HEK293 (cell line): ENCODE results near the gene ACTN4.

Experiments
- KLF16 ChIP-seq: fragments of 450-650 bp; formaldehyde crosslinking; IDR thresholded peaks from 2 replicates; pipeline ENCODE4 v1.5.1; 2017; ENCODE audit warnings: missing biosample characterization, missing genetic modification characterization
- SP2 ChIP-seq: fragments of 450-650 bp; formaldehyde crosslinking; IDR thresholded peaks from 2 replicates; pipeline ENCODE4 v1.5.1; 2016; ENCODE audit warnings: missing biosample characterization, missing genetic modification characterization
- ZBTB7A ChIP-seq: fragments of 450-650 bp; formaldehyde crosslinking; IDR thresholded peaks from 2 replicates; pipeline ENCODE4 v1.5.1; 2016; ENCODE audit warnings: low read depth, missing biosample characterization, missing genetic modification characterization
- ZNF654 ChIP-seq: fragments of 450-650 bp; formaldehyde crosslinking; IDR thresholded peaks from 2 replicates; pipeline ENCODE4 v1.5.1; 2016; ENCODE audit warnings: low read depth, missing biosample characterization, missing genetic modification characterization
- ZNF785 ChIP-seq: fragments of 450-650 bp; formaldehyde crosslinking; IDR thresholded peaks from 2 replicates; pipeline ENCODE4 v1.5.1; 2016; ENCODE audit warnings: missing biosample characterization, missing genetic modification characterization
- TF ChIP-seq, protein P1 (sequence below): fragments of 450-650 bp; IDR thresholded peaks from 2 replicates; pipeline ENCODE4 v1.5.1; 2018; ENCODE audit warnings: missing biosample characterization, mild to moderate bottlenecking, missing genetic modification characterization
- TF ChIP-seq, protein P2 (sequence below): fragments of 450-650 bp; formaldehyde crosslinking; IDR thresholded peaks from 2 replicates; pipeline ENCODE4 v1.5.1; 2016; ENCODE audit warnings: missing biosample characterization, missing genetic modification characterization
- TF ChIP-seq, protein P3 (sequence below): fragments of 450-650 bp; formaldehyde crosslinking; IDR thresholded peaks from 2 replicates; pipeline ENCODE4 v1.5.1; 2016; ENCODE audit warnings: missing biosample characterization, missing genetic modification characterization
- TF ChIP-seq, protein P4 (sequence below): fragments of 450-650 bp; formaldehyde crosslinking; conservative IDR thresholded peaks from 2 replicates; pipeline ENCODE4 v1.5.1; 2016; ENCODE audit warnings: low read depth, missing biosample characterization, missing genetic modification characterization
- TF ChIP-seq, protein P5 (sequence below): fragments of 450-650 bp; formaldehyde crosslinking; IDR thresholded peaks from 2 replicates; pipeline ENCODE4 v1.5.1; 2016; ENCODE audit warnings: missing biosample characterization, missing genetic modification characterization

DNA sequence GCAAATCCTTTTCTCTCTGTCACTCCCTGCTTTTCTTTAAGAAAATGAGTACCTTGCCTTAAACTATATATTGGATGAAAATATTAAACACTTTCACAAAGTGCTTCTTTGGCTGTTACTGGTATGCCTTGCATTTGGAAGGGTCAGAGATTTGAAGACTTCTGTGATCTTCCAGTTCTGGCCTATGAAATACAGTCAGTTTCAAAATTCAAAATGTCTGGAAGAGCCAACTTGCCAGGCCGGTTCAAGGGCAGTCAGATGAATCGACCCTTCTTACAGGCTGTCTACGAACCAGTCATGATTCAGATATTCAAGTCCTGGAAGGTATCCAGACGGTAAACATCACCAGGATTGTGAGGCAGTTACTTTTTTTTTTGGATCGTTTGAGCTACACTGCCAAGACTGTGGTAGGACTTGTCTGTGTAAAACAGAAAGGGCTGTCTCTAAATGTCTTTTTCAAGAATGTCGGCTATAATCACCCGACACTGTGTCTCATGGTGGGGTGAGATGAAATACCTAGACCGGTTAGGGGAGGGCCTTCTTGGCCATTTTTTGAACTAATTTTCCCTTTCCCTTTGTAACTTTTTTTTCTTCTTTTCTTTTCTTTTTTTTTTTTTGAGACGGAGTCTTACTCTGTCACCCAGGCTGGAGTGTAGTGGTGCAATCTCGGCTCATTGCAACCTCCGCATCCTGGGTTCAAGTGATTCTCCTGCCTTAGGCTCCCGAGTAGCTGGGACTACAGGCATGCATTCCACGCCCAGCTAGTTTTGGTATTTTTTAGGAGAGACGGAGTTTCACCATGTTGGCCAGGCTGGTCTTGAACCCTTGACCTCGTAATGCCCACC is 11.2 kb downstream of the ACTN4 start:
- TF ChIP-seq, protein P1, sequence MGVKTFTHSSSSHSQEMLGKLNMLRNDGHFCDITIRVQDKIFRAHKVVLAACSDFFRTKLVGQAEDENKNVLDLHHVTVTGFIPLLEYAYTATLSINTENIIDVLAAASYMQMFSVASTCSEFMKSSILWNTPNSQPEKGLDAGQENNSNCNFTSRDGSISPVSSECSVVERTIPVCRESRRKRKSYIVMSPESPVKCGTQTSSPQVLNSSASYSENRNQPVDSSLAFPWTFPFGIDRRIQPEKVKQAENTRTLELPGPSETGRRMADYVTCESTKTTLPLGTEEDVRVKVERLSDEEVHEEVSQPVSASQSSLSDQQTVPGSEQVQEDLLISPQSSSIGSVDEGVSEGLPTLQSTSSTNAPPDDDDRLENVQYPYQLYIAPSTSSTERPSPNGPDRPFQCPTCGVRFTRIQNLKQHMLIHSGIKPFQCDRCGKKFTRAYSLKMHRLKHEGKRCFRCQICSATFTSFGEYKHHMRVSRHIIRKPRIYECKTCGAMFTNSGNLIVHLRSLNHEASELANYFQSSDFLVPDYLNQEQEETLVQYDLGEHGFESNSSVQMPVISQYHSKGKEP, result no peak
- TF ChIP-seq KLF16 (tag by site-specific recombination), result no peak
- TF ChIP-seq, protein P2, sequence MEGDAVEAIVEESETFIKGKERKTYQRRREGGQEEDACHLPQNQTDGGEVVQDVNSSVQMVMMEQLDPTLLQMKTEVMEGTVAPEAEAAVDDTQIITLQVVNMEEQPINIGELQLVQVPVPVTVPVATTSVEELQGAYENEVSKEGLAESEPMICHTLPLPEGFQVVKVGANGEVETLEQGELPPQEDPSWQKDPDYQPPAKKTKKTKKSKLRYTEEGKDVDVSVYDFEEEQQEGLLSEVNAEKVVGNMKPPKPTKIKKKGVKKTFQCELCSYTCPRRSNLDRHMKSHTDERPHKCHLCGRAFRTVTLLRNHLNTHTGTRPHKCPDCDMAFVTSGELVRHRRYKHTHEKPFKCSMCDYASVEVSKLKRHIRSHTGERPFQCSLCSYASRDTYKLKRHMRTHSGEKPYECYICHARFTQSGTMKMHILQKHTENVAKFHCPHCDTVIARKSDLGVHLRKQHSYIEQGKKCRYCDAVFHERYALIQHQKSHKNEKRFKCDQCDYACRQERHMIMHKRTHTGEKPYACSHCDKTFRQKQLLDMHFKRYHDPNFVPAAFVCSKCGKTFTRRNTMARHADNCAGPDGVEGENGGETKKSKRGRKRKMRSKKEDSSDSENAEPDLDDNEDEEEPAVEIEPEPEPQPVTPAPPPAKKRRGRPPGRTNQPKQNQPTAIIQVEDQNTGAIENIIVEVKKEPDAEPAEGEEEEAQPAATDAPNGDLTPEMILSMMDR, result no peak
- TF ChIP-seq, protein P3, sequence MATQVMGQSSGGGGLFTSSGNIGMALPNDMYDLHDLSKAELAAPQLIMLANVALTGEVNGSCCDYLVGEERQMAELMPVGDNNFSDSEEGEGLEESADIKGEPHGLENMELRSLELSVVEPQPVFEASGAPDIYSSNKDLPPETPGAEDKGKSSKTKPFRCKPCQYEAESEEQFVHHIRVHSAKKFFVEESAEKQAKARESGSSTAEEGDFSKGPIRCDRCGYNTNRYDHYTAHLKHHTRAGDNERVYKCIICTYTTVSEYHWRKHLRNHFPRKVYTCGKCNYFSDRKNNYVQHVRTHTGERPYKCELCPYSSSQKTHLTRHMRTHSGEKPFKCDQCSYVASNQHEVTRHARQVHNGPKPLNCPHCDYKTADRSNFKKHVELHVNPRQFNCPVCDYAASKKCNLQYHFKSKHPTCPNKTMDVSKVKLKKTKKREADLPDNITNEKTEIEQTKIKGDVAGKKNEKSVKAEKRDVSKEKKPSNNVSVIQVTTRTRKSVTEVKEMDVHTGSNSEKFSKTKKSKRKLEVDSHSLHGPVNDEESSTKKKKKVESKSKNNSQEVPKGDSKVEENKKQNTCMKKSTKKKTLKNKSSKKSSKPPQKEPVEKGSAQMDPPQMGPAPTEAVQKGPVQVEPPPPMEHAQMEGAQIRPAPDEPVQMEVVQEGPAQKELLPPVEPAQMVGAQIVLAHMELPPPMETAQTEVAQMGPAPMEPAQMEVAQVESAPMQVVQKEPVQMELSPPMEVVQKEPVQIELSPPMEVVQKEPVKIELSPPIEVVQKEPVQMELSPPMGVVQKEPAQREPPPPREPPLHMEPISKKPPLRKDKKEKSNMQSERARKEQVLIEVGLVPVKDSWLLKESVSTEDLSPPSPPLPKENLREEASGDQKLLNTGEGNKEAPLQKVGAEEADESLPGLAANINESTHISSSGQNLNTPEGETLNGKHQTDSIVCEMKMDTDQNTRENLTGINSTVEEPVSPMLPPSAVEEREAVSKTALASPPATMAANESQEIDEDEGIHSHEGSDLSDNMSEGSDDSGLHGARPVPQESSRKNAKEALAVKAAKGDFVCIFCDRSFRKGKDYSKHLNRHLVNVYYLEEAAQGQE (tag by site-specific recombination), result no peak
- TF ChIP-seq, protein P4, sequence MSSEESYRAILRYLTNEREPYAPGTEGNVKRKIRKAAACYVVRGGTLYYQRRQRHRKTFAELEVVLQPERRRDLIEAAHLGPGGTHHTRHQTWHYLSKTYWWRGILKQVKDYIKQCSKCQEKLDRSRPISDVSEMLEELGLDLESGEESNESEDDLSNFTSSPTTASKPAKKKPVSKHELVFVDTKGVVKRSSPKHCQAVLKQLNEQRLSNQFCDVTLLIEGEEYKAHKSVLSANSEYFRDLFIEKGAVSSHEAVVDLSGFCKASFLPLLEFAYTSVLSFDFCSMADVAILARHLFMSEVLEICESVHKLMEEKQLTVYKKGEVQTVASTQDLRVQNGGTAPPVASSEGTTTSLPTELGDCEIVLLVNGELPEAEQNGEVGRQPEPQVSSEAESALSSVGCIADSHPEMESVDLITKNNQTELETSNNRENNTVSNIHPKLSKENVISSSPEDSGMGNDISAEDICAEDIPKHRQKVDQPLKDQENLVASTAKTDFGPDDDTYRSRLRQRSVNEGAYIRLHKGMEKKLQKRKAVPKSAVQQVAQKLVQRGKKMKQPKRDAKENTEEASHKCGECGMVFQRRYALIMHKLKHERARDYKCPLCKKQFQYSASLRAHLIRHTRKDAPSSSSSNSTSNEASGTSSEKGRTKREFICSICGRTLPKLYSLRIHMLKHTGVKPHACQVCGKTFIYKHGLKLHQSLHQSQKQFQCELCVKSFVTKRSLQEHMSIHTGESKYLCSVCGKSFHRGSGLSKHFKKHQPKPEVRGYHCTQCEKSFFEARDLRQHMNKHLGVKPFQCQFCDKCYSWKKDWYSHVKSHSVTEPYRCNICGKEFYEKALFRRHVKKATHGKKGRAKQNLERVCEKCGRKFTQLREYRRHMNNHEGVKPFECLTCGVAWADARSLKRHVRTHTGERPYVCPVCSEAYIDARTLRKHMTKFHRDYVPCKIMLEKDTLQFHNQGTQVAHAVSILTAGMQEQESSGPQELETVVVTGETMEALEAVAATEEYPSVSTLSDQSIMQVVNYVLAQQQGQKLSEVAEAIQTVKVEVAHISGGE (tag by site-specific recombination), result no peak
- TF ChIP-seq SP2, result no peak
- TF ChIP-seq, protein P5, sequence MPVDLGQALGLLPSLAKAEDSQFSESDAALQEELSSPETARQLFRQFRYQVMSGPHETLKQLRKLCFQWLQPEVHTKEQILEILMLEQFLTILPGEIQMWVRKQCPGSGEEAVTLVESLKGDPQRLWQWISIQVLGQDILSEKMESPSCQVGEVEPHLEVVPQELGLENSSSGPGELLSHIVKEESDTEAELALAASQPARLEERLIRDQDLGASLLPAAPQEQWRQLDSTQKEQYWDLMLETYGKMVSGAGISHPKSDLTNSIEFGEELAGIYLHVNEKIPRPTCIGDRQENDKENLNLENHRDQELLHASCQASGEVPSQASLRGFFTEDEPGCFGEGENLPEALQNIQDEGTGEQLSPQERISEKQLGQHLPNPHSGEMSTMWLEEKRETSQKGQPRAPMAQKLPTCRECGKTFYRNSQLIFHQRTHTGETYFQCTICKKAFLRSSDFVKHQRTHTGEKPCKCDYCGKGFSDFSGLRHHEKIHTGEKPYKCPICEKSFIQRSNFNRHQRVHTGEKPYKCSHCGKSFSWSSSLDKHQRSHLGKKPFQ, result no peak
- TF ChIP-seq ZNF654 (tag by site-specific recombination), result no peak
- no peak for TF ChIP-seq ZNF785 (tag by site-specific recombination)
- no peak for TF ChIP-seq ZBTB7A (tag by site-specific recombination)
